GM21786 (cell line): ENCODE results near the gene POLR3G.
A peak's percentile ranks its signal among the peaks of the same experiment; 100 is the strongest.

Source experiments
- ATAC-seq: cut with Tn5 transposase; IDR thresholded peaks from one replicate; pipeline ENCODE4 v1.9.1; 2021; ENCODE audit not compliant: unreplicated experiment

POLR3G gene

GRCh38 chr5:90474235-90475107 lies at the start of gene POLR3G, which contains the start of gene MBLAC2:
TSS of gene POLR3G (plus strand) at chr5:90474864. CDS start at chr5:90485568, 10,704 bp downstream.
TSS of gene MBLAC2 (minus strand) at chr5:90474771. CDS start at chr5:90474292, 479 bp downstream.
- peak; percentile 84 for ATAC-seq

DNA sequence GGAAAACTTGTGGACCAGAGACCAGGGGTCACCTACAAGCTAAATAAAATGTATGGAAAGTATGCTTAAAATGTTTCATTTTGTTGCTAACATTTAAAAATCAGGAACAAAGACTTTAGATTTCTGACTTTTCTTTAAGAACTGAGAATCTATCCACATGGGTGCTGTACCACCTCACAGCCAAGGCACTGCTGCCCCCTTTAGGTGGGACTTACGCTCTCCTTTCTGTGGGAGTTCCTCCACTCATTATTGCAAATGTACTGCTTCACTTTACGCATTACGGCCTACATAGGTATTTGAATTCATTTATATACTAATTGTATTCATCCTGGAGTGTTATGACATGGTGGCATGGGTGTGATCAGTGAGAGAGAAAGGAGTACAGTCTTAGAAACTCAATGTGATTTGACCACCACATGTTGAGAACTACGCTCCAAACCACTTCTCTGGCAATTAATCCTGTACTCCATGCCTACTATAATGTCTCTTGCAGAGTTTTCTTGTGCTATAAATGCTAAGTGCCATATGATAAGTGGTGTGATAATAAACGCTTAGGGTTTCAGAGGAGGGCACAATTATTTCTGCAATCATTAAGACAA lies 40.4 kb upstream of the POLR3G start:
- ATAC-seq: no peak

DNA sequence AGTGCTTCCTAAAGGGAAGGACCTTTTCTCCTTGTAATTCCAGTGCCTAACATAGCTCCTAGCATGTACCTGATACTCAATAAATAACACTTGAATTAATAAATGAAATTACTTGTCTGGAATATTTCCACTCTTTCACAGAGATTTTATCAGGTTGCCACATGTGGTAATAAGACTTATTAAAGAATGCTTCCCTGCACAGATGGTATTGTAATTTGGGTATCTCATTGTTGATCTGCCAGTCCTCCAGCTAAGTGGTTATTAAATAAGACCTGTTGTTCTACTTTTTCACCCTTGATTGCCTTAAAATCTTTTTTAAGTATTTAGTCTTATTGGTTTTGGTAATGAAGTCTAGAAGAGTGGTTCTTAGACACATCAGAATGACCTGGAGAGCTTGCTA lies 37.0 kb upstream of the POLR3G start:
- ATAC-seq: no peak

- ATAC-seq: no peak
These were observed 36.6 kb upstream of the POLR3G start for GRCh38 chr5:90438100-90438499.

DNA sequence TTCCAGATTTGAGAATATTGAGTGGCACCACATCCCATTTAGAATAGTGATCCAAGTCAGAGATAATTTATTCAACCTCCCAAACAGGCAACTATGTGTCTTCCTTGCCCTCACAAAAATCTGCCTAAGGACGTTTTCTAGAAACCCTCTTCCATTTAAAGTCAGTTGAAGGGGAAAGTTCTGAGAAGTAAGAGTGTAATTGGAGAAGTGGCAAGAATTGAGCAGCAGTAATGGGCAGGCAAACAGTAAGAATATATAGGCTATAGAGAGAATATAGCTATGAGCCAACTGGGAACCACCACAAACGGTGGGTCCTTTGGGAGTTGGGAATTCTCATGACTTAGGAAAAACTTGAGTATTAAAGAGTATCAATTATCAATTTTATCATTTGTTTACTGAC lies 34.0 kb upstream of the POLR3G start:
- no peak for ATAC-seq

DNA sequence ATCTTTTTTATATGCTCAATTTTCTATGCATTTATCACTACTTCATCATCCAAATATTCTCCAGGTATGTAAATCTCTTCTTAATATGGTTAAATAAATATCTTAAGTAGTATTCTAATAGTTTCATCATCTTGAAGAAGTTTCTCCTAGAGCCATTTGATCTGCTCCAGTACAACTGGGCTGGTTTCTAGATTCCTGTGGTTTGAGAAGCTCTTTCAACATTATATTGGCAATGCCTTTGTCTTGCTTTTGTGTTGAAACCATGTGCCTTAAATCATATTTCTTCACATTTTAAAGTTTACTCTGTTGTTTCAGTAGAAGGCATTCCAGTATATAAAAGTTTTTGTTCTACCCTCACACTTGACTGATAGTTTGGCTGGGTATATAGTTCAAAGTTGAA lies 27.7 kb upstream of the POLR3G start:
- ATAC-seq: no peak

DNA sequence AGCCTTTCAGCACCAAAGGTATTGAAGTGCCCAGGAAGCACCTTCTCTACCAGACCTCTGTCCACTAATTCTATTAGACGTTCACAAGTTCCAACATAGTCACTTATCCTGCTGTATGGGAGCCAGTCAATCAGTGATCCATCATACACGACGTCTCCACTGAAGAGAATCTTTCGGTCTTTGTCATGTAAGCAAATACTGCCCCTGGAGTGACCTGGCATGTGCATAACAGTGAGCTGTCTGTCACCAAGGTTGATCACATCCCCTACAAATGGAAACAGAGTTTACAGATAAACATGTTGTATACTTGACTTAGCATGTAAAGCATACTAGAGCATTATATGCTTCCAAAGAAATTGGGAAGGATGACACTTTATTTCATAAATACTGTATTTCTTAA lies 13.4 kb upstream of the POLR3G start:
- no peak for ATAC-seq

GRCh38 chr5:90472783-90473395 lies 1.8 kb upstream of the POLR3G start:
- peak; percentile 4 for ATAC-seq

DNA sequence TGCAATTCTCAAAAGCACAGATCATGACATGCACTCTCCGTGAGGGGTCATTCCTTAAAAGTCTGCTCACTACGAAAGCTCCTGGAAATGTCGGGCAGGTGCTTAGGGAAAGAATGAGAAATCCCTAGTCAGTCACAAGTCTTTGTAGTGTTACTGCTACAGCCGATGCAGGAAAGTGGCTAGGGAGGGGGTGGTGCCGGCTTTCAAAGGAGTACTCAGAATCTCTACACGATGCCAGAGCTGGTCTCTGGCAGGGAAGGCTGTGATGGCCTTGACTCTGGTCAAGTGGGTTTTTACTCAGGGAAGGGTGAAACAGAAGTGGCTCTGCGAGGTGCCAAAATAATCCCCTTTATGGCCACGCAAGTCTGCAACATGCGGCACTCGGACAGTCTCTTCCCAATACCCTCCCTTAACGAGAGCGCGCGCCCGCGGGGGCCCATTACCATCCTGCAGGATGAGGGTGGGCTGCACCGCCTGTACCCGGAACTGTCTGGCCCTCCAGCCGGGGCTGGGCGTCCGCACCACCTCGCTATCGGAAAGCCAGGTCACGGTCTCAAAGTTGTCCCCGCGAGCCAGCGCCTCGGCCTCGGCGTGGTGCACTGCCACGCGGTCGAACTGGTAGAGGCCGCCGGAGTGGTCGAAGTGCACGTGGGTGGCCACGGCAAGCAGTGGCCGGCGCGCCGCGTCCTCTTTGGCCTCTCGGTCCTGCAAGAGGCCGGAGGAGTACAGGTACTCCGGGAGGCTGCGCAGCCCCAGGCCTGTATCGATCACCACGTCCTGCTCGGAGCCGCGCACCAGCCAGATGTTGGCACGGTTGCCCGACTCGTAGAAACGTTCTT lies 1.0 kb upstream of the POLR3G start:
- peak; percentile 6 for ATAC-seq

DNA sequence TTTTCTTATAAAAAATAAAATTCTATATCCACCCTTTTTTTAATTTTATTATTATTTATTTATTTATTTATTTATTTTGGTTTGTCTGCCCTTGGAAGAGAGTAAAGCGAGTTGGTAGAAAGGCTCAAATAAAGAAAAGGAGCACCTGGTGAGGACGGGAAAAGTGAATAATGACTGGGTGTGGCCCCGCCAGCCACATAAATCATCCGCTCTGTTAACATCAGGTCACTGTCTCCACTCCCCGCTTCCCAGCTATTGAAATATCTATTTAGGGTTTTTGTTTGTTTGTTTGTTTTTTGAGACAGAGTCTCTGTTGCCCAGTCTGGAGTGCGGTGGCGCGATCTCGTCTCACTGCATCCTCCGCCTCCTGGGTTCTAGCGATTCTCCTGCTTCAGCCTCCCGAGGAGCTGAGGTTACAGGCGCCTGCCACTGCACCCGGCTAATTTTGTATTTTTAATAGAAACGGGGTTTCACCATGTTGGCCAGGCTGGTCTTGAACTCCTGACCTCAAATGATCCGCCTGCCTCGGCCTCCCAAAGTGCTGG lies 844 bp downstream of the POLR3G start:
- no peak for ATAC-seq

- ATAC-seq: no peak
These were observed 1.7 kb downstream of the POLR3G start for GRCh38 chr5:90476391-90476790.

DNA sequence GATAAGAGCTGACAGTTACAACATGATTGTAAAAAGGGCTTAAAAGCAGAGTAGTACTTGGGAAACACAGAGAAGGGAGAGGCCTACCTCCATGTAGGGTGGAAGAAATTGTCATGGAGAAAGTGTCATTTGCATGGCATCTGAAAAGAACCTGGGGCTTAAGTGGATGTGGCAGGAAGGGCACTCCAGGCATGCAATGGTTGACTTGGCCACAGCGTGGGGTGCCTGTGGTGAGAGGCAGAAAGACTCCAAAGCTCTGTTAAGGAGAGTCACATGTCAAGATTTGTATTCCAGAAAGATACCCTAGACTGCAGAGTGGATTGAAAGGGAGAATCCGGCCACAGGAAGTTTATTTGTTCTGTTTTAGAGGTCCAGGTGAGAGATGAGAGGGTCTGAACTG lies 2.4 kb downstream of the POLR3G start:
- ATAC-seq: no peak

- ATAC-seq: no peak
These were observed 3.1 kb downstream of the POLR3G start for GRCh38 chr5:90477621-90478215.

DNA sequence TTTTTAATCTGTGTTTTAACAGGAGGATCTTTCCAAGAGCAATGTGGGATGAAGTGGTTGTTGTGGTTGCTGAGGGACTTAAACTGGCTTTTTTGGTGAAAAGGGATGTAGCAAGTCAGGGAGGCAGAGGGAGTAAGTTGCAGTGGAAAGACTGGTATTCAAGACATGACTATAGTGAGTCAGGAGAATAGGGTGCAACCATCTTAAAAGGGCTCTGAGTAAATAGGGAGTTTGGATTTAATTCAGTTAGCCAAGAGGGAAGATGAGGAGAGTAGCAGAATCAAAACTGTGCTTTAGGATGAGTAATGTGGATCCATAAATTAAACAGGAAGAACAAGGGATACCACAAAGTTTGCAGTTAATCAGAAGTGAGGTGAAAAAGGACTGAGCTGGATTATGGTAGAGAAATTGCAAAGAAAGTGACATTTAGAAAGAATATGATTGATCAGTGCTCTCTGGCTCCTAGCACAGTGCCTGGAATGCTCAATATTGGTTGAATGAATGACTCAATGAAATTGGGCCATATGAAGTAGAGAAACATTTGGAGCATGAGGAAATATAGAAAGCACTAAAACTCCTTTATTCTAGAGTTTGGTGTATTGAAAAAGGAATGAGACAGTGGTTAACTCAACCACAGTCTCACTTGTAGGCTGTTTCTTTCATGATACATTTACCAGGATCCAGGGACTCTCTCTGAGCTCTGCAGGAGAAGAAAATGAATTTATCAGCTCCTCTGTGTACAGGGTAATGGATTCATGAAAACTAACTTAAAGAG lies 5.1 kb downstream of the POLR3G start:
- ATAC-seq: no peak

- ATAC-seq: no peak
These were observed 6.0 kb downstream of the POLR3G start for GRCh38 chr5:90480699-90481098.

- ATAC-seq: no peak
These were observed 8.5 kb downstream of the POLR3G start for GRCh38 chr5:90483206-90483605.

DNA sequence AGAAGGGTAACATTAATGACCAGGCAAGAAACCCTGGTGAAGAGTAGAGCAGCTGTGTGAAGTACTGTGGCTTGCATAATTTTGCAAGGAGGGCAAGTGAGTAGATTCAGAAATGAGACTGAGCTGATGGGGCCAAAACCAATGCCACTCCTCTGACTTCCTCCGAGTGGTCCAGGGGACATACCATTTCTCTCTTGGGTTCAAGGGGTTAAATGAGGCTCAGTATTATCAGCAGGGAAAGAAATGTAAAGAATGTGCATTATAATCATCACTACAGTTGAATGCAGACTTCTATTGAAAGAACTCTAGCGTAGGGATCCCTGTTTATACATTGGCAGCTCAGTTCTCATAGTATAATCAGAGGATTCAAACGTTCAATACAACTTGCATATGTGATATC lies 9.9 kb downstream of the POLR3G start:
- no peak for ATAC-seq

DNA sequence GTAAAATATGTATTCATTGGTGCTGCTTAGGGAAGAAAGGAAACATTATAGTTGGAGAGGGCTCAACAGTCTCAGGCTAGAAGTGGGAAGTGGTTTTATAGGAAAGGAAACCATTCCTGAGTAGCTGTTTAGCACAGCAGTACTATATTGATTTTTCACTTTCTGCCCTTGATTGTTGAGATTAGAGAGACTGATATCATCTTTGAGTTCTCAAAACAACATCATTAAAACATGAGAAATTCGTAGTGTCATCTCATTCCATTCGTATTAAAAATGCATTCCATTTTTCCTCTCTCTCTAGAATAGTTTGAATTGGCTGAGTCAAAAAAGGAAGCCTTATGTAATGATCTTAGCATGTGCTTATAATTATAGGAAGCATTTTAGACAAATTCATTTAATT lies 14.1 kb downstream of the POLR3G start:
- ATAC-seq: no peak

- no peak for ATAC-seq
These were observed 19.4 kb downstream of the POLR3G start for GRCh38 chr5:90494043-90494442.

- no peak for ATAC-seq
These were observed 20.5 kb downstream of the POLR3G start for GRCh38 chr5:90495146-90495545.
